Activated CD8-positive, alpha-beta memory T cell treated with anti-CD3 and anti-CD28 coated beads for 48 hours (primary cell): ENCODE data around the gene KANSL1.

Experiments
- DNase-seq, 3 experiments: peaks; one replicate each; pipeline ENCODE4 v3.0.0-alpha.2; 2020; ENCODE audit warnings: low read depth in 2 of 3, low spot score in 2 of 3

Gene KANSL1

DNA sequence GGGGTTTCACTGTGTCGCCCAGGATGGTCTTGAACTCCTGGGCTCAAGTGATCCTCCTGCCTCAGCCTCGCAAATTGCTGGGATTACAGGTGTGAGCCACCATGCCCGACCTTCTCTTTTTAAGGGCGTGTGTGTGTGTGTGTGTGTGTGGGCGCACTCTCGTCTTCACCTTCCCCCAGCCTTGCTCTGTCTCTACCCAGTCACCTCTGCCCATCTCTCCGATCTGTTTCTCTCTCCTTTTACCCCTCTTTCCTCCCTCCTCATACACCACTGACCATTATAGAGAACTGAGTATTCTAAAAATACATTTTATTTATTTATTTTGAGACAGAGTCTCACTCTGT is 190.3 kb downstream of the KANSL1 start:
- no peak for DNase-seq

GRCh38 chr17:46002311-46002972 is 190.8 kb downstream of the KANSL1 start:
- DNase-seq, result peak; percentile 31 to 65 (median 51)

GRCh38 chr17:46001390-46002310 is 191.6 kb downstream of the KANSL1 start:
- no peak for DNase-seq

GRCh38 chr17:46000757-46001156 is 192.5 kb downstream of the KANSL1 start:
- DNase-seq, result no peak

DNA sequence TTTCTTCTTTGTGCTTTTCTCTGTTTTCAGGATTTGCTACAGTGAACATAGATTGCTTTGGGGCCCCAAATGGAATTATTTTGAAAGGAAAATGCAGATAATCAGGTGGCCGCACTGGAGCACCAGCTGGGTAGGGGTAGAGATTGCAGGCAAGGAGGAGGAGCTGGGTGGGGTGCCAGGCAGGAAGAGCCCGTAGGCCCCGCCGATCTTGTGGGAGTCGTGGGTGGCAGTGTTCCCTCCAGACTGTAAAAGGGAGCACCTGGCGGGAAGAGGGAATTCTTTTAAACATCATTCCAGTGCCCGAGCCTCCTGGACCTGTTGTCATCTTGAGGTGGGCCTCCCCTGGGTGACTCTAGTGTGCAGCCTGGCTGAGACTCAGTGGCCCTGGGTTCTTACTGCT is 192.9 kb downstream of the KANSL1 start:
- DNase-seq, result no peak

GRCh38 chr17:45999900-46000290 is 193.3 kb downstream of the KANSL1 start:
- no peak for DNase-seq

- DNase-seq, result no peak
Measured at GRCh38 chr17:45998987-45999899, 194.0 kb downstream of the KANSL1 start, which contains the start of gene STH. Gene STH (plus strand): TSS chr17:45999250. CDS start chr17:45999280, 30 bp downstream.

- no peak for DNase-seq
Measured at GRCh38 chr17:45997624-45998023, 195.6 kb downstream of the KANSL1 start.

DNA sequence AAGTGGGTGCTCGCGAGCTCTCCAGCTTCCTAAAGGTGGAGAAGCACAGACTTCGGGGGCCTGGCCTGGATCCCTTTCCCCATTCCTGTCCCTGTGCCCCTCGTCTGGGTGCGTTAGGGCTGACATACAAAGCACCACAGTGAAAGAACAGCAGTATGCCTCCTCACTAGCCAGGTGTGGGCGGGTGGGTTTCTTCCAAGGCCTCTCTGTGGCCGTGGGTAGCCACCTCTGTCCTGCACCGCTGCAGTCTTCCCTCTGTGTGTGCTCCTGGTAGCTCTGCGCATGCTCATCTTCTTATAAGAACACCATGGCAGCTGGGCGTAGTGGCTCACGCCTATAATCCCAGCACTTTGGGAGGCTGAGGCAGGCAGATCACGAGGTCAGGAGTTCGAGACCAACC is 196.1 kb downstream of the KANSL1 start:
- no peak for DNase-seq

- DNase-seq, result no peak
Measured at GRCh38 chr17:45996282-45996937, 196.8 kb downstream of the KANSL1 start.

DNA sequence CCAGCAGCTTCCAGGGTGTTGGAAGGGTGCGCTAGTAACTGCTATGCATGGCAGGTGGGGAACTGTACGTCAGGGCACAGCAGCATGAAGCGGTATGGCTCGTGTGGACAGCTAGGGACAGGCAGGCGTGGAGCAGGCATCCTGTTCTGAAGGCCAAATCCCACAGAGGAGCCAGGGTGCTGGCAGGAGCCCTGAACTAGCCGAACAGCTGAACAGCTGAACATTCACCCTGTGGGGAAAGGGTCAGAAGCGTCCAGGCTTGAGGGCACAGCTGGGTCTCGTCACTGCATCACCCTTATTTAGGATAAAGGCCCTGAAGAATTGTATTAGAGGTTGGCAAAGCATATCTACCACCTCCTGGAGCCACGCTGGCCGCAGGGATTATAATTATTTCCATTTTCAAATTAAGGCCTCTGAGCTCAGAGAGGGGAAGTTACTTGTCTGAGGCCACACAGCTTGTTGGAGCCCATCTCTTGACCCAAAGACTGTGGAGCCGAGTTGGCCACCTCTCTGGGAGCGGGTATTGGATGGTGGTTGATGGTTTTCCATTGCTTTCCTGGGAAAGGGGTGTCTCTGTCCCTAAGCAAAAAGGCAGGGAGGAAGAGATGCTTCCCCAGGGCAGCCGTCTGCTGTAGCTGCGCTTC is 197.5 kb downstream of the KANSL1 start:
- no peak for DNase-seq

GRCh38 chr17:45994987-45995386 is 198.2 kb downstream of the KANSL1 start:
- no peak for DNase-seq

GRCh38 chr17:45993962-45994627 is 199.1 kb downstream of the KANSL1 start:
- no peak for DNase-seq

DNA sequence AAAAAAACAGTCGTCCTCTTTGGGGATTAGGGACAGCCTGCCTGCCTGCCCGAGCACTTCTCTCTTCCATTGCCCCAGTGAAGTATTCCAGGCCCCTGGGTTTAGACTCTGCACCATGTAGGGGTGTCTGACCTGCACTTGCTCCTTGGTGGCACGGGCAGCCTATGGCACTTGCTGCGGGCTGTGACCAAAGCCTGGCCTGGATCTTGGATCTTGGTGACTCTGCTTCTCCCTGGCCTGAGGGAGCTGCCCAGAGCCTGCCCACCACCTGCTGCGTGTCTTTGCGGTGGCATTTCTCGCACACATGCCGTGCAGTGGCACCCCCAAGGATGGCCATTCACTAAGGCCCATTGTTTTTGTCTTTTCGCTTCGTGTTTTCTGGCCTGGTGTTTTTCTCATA is 200.3 kb downstream of the KANSL1 start:
- no peak for DNase-seq

DNA sequence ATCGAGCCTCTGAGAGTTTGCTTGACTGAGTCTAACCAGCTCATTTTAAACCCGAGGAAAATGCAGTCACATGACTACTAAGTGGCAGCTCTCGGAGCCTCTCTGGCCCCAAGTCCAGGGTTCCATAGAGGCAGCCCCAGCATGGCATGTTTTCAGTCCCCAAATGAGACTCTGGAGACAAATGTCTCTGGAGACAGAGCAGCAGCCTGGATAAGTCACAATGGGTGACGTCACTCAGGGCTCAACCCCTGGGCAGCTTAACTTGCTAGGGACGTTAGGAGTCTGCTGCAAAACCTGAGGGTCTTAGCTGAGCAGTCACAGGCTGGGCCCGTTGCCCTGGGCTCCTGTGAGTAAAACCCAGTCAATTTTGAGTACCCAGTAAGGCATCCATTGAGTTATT is 201.1 kb downstream of the KANSL1 start:
- DNase-seq, result no peak

DNA sequence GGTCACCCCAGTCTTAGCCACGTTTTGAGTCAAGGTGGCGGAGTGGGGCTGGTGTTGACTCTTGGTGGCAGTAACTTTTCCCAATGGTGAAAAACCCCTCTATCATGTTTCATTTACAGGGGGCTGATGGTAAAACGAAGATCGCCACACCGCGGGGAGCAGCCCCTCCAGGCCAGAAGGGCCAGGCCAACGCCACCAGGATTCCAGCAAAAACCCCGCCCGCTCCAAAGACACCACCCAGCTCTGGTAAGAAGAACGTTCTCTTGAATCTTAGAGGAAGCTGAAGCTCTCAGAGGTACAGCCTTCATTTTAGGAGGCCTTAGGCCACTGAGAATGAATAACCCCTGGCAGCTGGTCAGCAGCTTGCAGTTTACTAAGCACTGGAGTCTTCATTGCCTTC is 201.9 kb downstream of the KANSL1 start:
- DNase-seq, result no peak

DNA sequence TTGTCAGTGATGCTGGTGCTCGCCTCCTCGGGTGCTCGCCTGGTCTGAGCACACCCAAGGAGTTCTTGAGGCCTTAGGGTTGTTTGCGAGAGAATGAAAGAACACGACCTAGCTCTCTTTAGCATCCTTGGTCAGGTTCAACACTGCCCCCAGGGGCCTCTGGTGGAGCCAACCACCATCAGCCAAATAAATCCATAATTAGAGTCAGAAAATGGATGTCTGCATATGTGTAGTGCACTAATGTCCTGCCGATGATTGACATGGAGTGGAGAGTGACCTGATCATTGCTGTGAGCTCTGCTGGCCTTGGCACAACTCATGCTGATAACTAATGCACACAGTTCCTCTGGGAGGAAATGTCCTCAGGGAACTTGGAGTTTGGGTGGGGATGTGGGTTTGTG is 202.3 kb downstream of the KANSL1 start:
- no peak for DNase-seq

GRCh38 chr17:45989759-45990158 is 203.5 kb downstream of the KANSL1 start:
- no peak for DNase-seq

DNA sequence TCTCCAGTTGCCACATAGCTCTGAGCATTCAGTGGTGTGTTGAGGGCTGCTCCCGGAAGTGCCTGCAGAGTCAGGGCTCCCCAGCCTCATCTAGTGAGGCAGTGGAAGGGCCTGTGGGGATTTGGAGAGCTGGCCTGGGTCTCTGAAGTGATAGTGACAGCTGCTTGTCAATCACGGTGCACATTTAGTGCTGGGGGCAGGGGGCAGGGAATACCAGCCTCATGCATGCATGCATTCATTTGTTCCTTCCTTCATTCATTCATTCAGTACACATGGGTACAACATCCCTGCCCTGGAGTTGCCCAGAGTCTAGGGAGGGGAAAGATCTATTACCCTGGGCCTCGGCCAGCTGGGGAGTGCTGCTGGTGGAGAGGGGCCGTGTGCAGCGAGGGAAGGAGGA is 205.5 kb downstream of the KANSL1 start:
- DNase-seq, result no peak

DNA sequence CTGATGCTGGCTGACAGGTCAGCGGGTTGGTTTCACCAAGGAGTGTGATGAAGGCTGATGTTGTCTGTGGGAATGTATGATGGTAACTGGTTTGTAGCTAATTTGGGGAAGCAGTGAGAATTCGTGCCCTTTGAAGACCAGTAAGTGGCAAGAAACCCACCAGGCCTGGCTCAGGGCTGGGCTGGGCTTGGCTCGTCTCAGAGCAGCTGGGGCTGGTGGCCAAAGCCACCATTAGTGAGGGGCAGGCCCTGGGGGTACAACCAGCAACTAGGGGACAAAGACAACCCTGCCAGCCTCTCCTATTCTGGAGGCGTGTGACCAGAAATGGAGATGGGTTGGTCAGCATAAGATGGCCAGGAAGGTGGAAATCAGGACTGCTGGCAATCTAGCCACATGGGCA is 207.2 kb downstream of the KANSL1 start:
- DNase-seq, result no peak
